WTC11 (cell line): ENCODE results near the gene MCF2L.

ENCODE experiments used
- AR ChIP-seq: fragments of 250-450 bp; sonication (Bioruptor Pico); IDR thresholded peaks from 2 replicates; pipeline ENCODE4 v1.9.0; 2021; ENCODE audit warnings: mild to moderate bottlenecking
- ATF3 ChIP-seq: sonication (generic); formaldehyde crosslinking; conservative IDR thresholded peaks from 2 replicates; pipeline ENCODE4 v1.8.1; 2022; ENCODE audit warnings: mild to moderate bottlenecking, missing genetic modification reagents
- CTCF ChIP-seq: fragments of 200-600 bp; IDR thresholded peaks from 2 replicates; pipeline ENCODE4 v1.8.0; 2022; ENCODE audit warnings: antibody characterized with exemption
- E2F5 ChIP-seq: sonication (generic); formaldehyde crosslinking; IDR thresholded peaks from 2 replicates; pipeline ENCODE4 v1.8.1; 2022; ENCODE audit warnings: mild to moderate bottlenecking, moderate library complexity, missing genetic modification reagents
- SP1 ChIP-seq: sonication (generic); formaldehyde crosslinking; conservative IDR thresholded peaks from 2 replicates; pipeline ENCODE4 v1.8.1; 2022; ENCODE audit warnings: missing genetic modification reagents
- TP53 ChIP-seq: sonication (generic); formaldehyde crosslinking; IDR thresholded peaks from 2 replicates; pipeline ENCODE4 v1.8.1; 2023; ENCODE audit warnings: mild to moderate bottlenecking, missing genetic modification reagents

- TF ChIP-seq ATF3 (no peak), E2F5 (CRISPR knock-in tag) (no peak), SP1 (CRISPR knock-in tag) (no peak), CTCF (no peak), TP53 (no peak), AR (no peak)
Observed at GRCh38 chr13:113083022-113083373, 114.0 kb downstream of the MCF2L start.
